HepG2 (cell line): ENCODE measurements around the gene ZDHHC19. TPM values are rescaled to one million over a fixed set of nuclear protein-coding genes. Genes with fewer than 3 reads are reported as not detected.

Experiments
- ARNT2 ChIP-seq: sonication (generic); formaldehyde crosslinking; IDR thresholded peaks from 2 replicates; pipeline ENCODE4 v1.8.0; 2022; ENCODE audit warnings: mild to moderate bottlenecking, low read depth, missing genetic modification reagents, moderate library complexity
- CEBPB ChIP-seq: IDR thresholded peaks from 2 replicates; pipeline ENCODE4 v1.6.1; 2011; ENCODE audit warnings: low read depth, low read length, improper control_type of control experiment, borderline replicate concordance
- ERF ChIP-seq: IDR thresholded peaks from 2 replicates; pipeline ENCODE4 v1.6.1; 2018; ENCODE audit warnings: missing biosample characterization, missing genetic modification reagents
- FIP1L1 ChIP-seq: fragments of 200-400 bp; formaldehyde crosslinking; IDR thresholded peaks from 2 replicates; pipeline ENCODE4 v1.6.1; 2018; ENCODE audit warnings: low read depth, mild to moderate bottlenecking, low read length, moderate library complexity, borderline replicate concordance; ENCODE audit not compliant: insufficient read depth
- KDM1A ChIP-seq: IDR thresholded peaks from 2 replicates; pipeline ENCODE4 v1.6.1; 2016; ENCODE audit warnings: missing compliant biosample characterization
- MTA1 ChIP-seq: sonication (generic); formaldehyde crosslinking; IDR thresholded peaks from 2 replicates; pipeline ENCODE4 v1.4.0; 2020; ENCODE audit warnings: missing genetic modification reagents, mild to moderate bottlenecking, borderline replicate concordance
- PAX8 ChIP-seq: sonication (generic); formaldehyde crosslinking; IDR thresholded peaks from 2 replicates; pipeline ENCODE4 v1.8.0; 2022; ENCODE audit warnings: mild to moderate bottlenecking, missing genetic modification reagents, borderline replicate concordance
- POLR2A ChIP-seq, 2 experiments: IDR thresholded peaks; 2 replicates each; pipeline ENCODE4 v1.6.1; 2011; ENCODE audit warnings: low read depth in 2 of 2, low read length in 2 of 2, mild to moderate bottlenecking in 1 of 2, moderate library complexity in 1 of 2; ENCODE audit not compliant: insufficient read depth in 1 of 2
- PPARG ChIP-seq: conservative IDR thresholded peaks from 2 replicates; pipeline ENCODE4 v1.6.1; 2016; ENCODE audit warnings: missing biosample characterization, missing genetic modification reagents
- RBAK ChIP-seq: sonication (generic); formaldehyde crosslinking; IDR thresholded peaks from 2 replicates; pipeline ENCODE4 v1.5.1; 2020; ENCODE audit warnings: mild to moderate bottlenecking, missing genetic modification reagents
- SMAD3 ChIP-seq: sonication (generic); formaldehyde crosslinking; IDR thresholded peaks from 2 replicates; pipeline ENCODE4 v1.4.0; 2020; ENCODE audit warnings: missing genetic modification reagents
- SNAPC2 ChIP-seq: sonication (generic); formaldehyde crosslinking; IDR thresholded peaks from 2 replicates; pipeline ENCODE4 v1.8.1; 2022; ENCODE audit warnings: mild to moderate bottlenecking, missing genetic modification reagents
- SRSF1 ChIP-seq: fragments of 200-400 bp; formaldehyde crosslinking; optimal IDR thresholded peaks from 2 replicates; pipeline ENCODE3; 2017; ENCODE audit warnings: mild to moderate bottlenecking, low read depth, low read length, moderate library complexity
- XBP1 ChIP-seq: sonication (generic); formaldehyde crosslinking; IDR thresholded peaks from 2 replicates; pipeline ENCODE4 v1.5.0; 2020; ENCODE audit warnings: missing genetic modification reagents
- ZBTB3 ChIP-seq: sonication (generic); formaldehyde crosslinking; IDR thresholded peaks from 2 replicates; pipeline ENCODE4 v1.4.0; 2020; ENCODE audit warnings: low read depth, mild to moderate bottlenecking, moderate library complexity, missing genetic modification reagents, borderline replicate concordance
- ZFP36 ChIP-seq: fragments of 150-350 bp; IDR thresholded peaks from 2 replicates; pipeline ENCODE4 v1.6.1; 2018; ENCODE audit warnings: borderline replicate concordance, low read length, low read depth; ENCODE audit not compliant: partially characterized antibody
- ZNF160 ChIP-seq: sonication (generic); formaldehyde crosslinking; IDR thresholded peaks from 2 replicates; pipeline ENCODE4 v1.8.0; 2022; ENCODE audit warnings: mild to moderate bottlenecking, inconsistent platforms, missing genetic modification reagents
- ZNF264 ChIP-seq: sonication (generic); formaldehyde crosslinking; IDR thresholded peaks from 2 replicates; pipeline ENCODE4 v1.4.0; 2020; ENCODE audit warnings: missing genetic modification reagents
- ZNF367 ChIP-seq: sonication (generic); formaldehyde crosslinking; IDR thresholded peaks from 2 replicates; pipeline ENCODE4 v1.4.0; 2020; ENCODE audit warnings: missing genetic modification reagents, borderline replicate concordance
- ZNF562 ChIP-seq: sonication (generic); formaldehyde crosslinking; IDR thresholded peaks from 2 replicates; pipeline ENCODE4 v1.8.0; 2022; ENCODE audit warnings: missing genetic modification reagents, borderline replicate concordance
- ZNF776 ChIP-seq: sonication (generic); formaldehyde crosslinking; IDR thresholded peaks from 2 replicates; pipeline ENCODE4 v1.4.0; 2020; ENCODE audit warnings: mild to moderate bottlenecking, missing genetic modification reagents
- ZNF777 ChIP-seq: sonication (generic); formaldehyde crosslinking; IDR thresholded peaks from 2 replicates; pipeline ENCODE4 v1.4.0; 2020; ENCODE audit warnings: missing genetic modification reagents
- ZSCAN22 ChIP-seq: sonication (generic); formaldehyde crosslinking; IDR thresholded peaks from 2 replicates; pipeline ENCODE4 v1.4.0; 2020; ENCODE audit warnings: mild to moderate bottlenecking, missing genetic modification reagents
- polyA plus RNA-seq, 8 experiments: library from polyadenylated mRNA; depleted of rRNA in 3 of 8; stranded (reverse) in 7 of 8; unstranded in 1 of 8; fragments of >200 nt; fragmentation: Illumina TruSeq in 4 of 8; extraction: Trizol in 4 of 8; gene quantifications; 2 replicates each; pipeline versions ENCODE4 v1.2.1 to v1.2.3, GENCODE V29; 2011 to 2016; ENCODE audit warnings: low read depth in 4 of 8, missing spikeins in 1 of 8, mixed read lengths in 1 of 8; ENCODE audit not compliant: insufficient read depth in 1 of 8
- total RNA-seq, 5 experiments: library from RNA; depleted of rRNA; stranded (reverse); fragments of >200 nt; fragmentation: Illumina TruSeq; extraction: Trizol; gene quantifications; 2 replicates each; pipeline ENCODE4 v1.2.3, GENCODE V29; 2016; ENCODE audit warnings: low read depth in 1 of 5
- TF ChIP-seq, protein P1 (sequence below): sonication (generic); formaldehyde crosslinking; conservative IDR thresholded peaks from 2 replicates; pipeline ENCODE4 v1.4.0; 2020; ENCODE audit warnings: missing genetic modification reagents
- TF ChIP-seq, protein P2 (sequence below): sonication (generic); formaldehyde crosslinking; IDR thresholded peaks from 2 replicates; pipeline ENCODE4 v1.4.0; 2020; ENCODE audit warnings: missing genetic modification reagents, borderline replicate concordance
- TF ChIP-seq, protein P3 (sequence below): conservative IDR thresholded peaks from 2 replicates; pipeline ENCODE4 v1.6.1; 2018; ENCODE audit warnings: missing genetic modification reagents

The ZDHHC19 gene
- total and polyA plus RNA-seq, 2 of the 13 experiments (the other 11 are each of a cell fraction or from before 2014, with no cell fraction given): 0.22 to 0.53 TPM

DNA sequence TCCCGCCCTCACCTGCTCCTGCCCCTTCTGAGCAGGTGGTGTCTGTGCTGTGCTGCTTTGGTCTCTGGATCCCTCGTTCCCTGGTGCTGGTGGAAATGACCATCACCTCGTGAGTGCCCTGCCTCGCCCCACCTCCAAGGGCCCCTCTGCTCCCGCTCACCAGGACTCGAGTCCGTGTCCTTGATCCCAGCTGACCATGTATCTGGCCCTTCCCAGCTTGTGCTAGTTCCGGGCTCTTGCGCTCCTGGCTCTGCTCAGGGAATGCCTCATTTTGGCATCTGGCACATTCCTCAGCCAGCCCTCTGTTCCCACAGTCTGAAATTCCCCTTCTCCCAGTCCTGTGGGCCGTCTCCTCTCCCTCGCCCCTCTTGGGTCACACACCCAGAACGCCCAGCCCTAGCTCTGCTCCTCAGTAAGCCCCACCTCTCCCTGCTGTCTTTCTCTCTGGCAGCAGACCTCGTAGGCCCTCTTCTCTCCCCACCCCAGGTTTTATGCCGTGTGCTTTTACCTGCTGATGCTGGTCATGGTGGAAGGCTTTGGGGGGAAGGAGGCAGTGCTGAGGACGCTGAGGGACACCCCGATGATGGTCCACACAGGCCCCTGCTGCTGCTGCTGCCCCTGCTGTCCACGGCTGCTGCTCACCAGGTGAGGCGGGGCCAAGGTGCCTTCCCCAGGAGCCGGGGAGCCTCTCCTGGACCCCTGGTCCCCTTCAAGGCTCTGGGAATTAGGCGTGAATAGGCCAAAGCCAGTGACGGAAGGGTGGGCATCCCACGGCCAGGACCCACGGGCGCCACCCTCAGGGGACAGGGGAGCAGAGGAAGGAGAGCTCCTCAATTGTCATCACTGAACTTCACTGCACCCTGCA lies 16.7 kb upstream of the ZDHHC19 start (continued):
- TF ChIP-seq XBP1 (CRISPR knock-in tag): no peak
- TF ChIP-seq ARNT2 (CRISPR knock-in tag): 0 out of 2 replicates have a peak, but pooled peaks have one; percentile 34
- TF ChIP-seq ZNF776: no peak; the same call in 1 of the 2 replicates
- no peak for TF ChIP-seq CEBPB
- TF ChIP-seq POLR2A (IDR thresholded peaks at IDR 0.05; ENCODE audit: insufficient read depth in 1 of 2, low read depth in 2 of 2, low read length in 2 of 2): peak in 1 of 2 experiments; percentile 39; a peak in 1 of 4 replicates
- TF ChIP-seq FIP1L1: no peak
- no peak for TF ChIP-seq ZSCAN22 (CRISPR knock-in tag)
- peak; percentile 49; the same call in 1 of the 2 replicates for TF ChIP-seq PPARG (CRISPR knock-in tag)
- TF ChIP-seq SMAD3 (CRISPR knock-in tag): no peak
- peak; percentile 61; the same call in 1 of the 2 replicates for TF ChIP-seq ERF
- no peak for TF ChIP-seq SNAPC2 (CRISPR knock-in tag)
- peak; percentile 70 for TF ChIP-seq MTA1 (CRISPR knock-in tag)
- TF ChIP-seq ZFP36: no peak
- TF ChIP-seq, protein P1, sequence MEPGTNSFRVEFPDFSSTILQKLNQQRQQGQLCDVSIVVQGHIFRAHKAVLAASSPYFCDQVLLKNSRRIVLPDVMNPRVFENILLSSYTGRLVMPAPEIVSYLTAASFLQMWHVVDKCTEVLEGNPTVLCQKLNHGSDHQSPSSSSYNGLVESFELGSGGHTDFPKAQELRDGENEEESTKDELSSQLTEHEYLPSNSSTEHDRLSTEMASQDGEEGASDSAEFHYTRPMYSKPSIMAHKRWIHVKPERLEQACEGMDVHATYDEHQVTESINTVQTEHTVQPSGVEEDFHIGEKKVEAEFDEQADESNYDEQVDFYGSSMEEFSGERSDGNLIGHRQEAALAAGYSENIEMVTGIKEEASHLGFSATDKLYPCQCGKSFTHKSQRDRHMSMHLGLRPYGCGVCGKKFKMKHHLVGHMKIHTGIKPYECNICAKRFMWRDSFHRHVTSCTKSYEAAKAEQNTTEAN (CRISPR knock-in tag): no peak
- no peak for TF ChIP-seq ZNF367 (CRISPR knock-in tag)
- TF ChIP-seq PAX8 (CRISPR knock-in tag): no peak
- TF ChIP-seq, protein P2, sequence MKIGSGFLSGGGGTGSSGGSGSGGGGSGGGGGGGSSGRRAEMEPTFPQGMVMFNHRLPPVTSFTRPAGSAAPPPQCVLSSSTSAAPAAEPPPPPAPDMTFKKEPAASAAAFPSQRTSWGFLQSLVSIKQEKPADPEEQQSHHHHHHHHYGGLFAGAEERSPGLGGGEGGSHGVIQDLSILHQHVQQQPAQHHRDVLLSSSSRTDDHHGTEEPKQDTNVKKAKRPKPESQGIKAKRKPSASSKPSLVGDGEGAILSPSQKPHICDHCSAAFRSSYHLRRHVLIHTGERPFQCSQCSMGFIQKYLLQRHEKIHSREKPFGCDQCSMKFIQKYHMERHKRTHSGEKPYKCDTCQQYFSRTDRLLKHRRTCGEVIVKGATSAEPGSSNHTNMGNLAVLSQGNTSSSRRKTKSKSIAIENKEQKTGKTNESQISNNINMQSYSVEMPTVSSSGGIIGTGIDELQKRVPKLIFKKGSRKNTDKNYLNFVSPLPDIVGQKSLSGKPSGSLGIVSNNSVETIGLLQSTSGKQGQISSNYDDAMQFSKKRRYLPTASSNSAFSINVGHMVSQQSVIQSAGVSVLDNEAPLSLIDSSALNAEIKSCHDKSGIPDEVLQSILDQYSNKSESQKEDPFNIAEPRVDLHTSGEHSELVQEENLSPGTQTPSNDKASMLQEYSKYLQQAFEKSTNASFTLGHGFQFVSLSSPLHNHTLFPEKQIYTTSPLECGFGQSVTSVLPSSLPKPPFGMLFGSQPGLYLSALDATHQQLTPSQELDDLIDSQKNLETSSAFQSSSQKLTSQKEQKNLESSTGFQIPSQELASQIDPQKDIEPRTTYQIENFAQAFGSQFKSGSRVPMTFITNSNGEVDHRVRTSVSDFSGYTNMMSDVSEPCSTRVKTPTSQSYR (CRISPR knock-in tag): peak; percentile 13; the same call in 1 of the 2 replicates
- TF ChIP-seq KDM1A: no peak
- no peak for TF ChIP-seq ZNF160
- no peak for TF ChIP-seq ZNF562
- TF ChIP-seq, protein P3, sequence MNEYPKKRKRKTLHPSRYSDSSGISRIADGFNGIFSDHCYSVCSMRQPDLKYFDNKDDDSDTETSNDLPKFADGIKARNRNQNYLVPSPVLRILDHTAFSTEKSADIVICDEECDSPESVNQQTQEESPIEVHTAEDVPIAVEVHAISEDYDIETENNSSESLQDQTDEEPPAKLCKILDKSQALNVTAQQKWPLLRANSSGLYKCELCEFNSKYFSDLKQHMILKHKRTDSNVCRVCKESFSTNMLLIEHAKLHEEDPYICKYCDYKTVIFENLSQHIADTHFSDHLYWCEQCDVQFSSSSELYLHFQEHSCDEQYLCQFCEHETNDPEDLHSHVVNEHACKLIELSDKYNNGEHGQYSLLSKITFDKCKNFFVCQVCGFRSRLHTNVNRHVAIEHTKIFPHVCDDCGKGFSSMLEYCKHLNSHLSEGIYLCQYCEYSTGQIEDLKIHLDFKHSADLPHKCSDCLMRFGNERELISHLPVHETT (CRISPR knock-in tag): no peak; the same call in 1 of the 2 replicates
- no peak for TF ChIP-seq ZBTB3 (CRISPR knock-in tag)
- no peak for TF ChIP-seq SRSF1
- TF ChIP-seq RBAK: no peak
- TF ChIP-seq ZNF264 (CRISPR knock-in tag): no peak
- TF ChIP-seq ZNF777 (CRISPR knock-in tag): no peak
